ENCODE results near the gene CELF4. TPM values are rescaled to one million over a fixed set of nuclear protein-coding genes. Genes with fewer than 3 reads are reported as not detected.

The CELF4 gene
- total RNA-seq, 2 donors from 2014 or later: 1.4 TPM; not detected in 1

DNA sequence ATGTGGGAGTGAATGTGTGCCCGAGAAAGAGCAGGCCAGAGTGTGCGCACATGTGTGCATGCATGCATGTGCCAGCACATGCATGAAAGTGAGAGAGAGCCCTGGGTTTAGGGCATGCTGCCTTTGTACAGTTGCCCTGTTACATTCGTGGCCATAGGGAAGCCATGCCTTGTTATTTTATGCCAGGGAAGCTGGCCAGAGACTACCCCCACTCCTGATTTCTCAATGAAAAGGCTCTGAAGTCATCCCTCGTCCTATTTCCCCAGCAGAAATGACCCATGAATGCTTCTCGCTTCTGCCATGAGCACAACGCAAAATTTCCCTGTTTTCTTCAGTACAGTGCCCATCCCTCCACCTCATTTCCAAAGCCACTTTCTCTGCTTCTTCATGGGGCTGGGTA is 143.0 kb downstream of the CELF4 start:
- TF ChIP-seq, protein P1, sequence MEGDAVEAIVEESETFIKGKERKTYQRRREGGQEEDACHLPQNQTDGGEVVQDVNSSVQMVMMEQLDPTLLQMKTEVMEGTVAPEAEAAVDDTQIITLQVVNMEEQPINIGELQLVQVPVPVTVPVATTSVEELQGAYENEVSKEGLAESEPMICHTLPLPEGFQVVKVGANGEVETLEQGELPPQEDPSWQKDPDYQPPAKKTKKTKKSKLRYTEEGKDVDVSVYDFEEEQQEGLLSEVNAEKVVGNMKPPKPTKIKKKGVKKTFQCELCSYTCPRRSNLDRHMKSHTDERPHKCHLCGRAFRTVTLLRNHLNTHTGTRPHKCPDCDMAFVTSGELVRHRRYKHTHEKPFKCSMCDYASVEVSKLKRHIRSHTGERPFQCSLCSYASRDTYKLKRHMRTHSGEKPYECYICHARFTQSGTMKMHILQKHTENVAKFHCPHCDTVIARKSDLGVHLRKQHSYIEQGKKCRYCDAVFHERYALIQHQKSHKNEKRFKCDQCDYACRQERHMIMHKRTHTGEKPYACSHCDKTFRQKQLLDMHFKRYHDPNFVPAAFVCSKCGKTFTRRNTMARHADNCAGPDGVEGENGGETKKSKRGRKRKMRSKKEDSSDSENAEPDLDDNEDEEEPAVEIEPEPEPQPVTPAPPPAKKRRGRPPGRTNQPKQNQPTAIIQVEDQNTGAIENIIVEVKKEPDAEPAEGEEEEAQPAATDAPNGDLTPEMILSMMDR (IDR thresholded peaks at IDR 0.05): no peak
- Histone ChIP-seq H3K4me1 (no peaks in the 10 kb centered on the region), H3K9ac (ENCODE audit: low read depth in 2 of 2, low read length in 2 of 2) (no peak overlapping the region), H3K4me3 (no peak overlapping the region), H3K9me3 (no peaks in the 10 kb centered on the region), H3K27ac (no peak overlapping the region), H3K36me3 (no peaks in the 10 kb centered on the region), H3K27me3 (no peaks in the 10 kb centered on the region)
- intact Hi-C loops (cut with DNase I): no loop called here
- DNase-seq: no peak

DNA sequence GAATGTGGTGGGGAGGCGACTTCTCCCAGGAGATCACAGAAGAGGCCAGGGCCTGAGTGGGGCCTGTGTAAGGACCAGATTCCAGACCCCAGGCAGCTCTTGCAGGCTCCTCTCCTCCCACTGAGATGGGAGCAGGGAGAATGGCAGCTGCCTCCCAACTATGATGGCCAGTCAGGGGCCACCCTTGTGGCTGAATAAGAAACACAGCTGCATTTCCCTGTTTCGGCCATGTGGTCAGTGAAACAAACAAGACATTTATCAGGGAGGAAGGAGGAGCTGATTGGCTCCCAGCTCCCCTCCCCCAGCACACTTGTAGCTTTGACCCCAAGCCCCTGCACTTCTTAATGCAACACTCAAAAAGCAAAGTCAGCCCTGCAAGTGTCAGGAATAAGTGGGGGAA is 143.5 kb downstream of the CELF4 start:
- Histone ChIP-seq H3K27ac (no peak overlapping the region), H3K9ac (ENCODE audit: low read depth in 2 of 2, low read length in 2 of 2) (no peak overlapping the region), H3K9me3 (no peaks in the 10 kb centered on the region), H3K4me3 (no peak overlapping the region), H3K36me3 (no peaks in the 10 kb centered on the region), H3K4me1 (no peaks in the 10 kb centered on the region), H3K27me3 (no peaks in the 10 kb centered on the region)
- no peak for DNase-seq
- intact Hi-C loops (cut with DNase I): no loop called here
- TF ChIP-seq, protein P1 (IDR thresholded peaks at IDR 0.05): no peak

DNA sequence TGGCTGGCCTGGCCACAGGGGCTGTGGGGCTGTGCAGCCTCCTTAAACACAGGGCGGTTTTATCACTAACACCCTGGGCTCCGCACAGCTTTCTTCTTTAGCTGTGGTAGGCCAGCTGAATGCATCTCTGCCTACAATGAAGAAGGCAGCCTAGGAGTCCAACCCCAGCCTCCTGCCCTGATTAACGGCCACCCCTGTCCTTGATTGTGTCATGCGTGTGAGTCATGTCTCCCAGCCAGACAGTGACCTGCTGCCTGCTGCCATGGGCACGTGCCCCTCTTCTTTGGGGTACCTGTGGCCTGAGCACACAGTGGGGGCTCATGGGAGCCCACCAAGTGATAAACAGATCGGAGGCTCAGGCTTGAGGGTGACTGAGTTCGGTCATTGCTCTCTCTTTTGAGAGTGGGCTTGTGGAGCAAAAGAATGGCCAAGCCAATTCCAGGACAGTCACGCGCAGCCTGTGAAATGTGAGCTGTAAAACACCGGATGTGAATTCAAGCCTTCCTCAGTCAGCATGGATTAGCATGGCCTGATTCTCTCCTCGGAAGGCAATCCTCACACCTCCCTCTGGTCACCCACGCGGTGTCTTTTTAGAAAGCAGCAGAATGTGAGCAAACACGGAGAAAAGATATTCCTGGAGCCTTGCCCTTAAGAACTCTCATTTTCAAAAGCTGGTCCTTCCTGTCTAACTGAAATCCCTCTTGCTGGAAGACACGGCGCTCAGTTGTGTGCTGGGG is 144.1 kb downstream of the CELF4 start:
- Histone ChIP-seq H3K4me3 (no peak overlapping the region), H3K27ac (no peak overlapping the region), H3K9ac (ENCODE audit: low read depth in 2 of 2, low read length in 2 of 2) (no peak overlapping the region), H3K36me3 (no peaks in the 10 kb centered on the region), H3K9me3 (no peaks in the 10 kb centered on the region), H3K27me3 (no peaks in the 10 kb centered on the region), H3K4me1 (no peaks in the 10 kb centered on the region)
- intact Hi-C loops (cut with DNase I): no loop called here
- no peak for DNase-seq
- TF ChIP-seq, protein P1 (IDR thresholded peaks at IDR 0.05): no peak

DNA sequence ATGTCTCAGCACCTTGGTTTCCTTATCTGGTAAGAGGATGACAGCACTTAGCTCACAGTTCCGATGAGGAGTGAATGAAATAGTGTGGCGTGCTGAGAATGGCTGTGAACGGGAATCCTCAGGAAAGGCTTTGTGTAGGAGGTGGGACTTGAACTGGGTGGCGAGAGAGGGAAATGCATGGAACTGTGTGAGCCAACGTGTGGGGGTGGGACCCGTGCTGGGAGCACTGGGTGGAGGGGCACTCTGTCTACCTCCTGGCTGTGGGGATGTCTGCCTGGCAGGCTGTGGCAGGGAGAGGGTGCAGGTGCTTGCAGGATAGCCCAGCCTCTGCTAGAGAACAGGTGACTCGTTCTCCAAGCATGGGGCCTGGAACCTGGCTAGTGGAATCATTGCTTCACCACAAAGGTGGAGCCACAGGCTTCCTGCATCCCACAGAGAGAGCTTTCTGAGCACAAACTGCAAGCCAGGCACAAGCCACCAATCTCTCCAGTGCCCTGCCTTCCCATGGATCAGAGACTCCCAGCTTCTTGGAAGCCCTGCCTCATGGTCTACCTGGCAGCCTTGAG is 145.2 kb downstream of the CELF4 start:
- H3K9me3 ChIP-seq: no peaks in the 10 kb centered on the region
- no peak overlapping the region for H3K4me3 ChIP-seq
- intact Hi-C loops (cut with DNase I): no loop called here
- H3K27me3 ChIP-seq: no peaks in the 10 kb centered on the region
- no peaks in the 10 kb centered on the region for H3K36me3 ChIP-seq
- H3K4me1 ChIP-seq: no peaks in the 10 kb centered on the region
- TF ChIP-seq, protein P1 (IDR thresholded peaks at IDR 0.05): no peak
- no peak overlapping the region for H3K9ac ChIP-seq (ENCODE audit: low read depth in 2 of 2, low read length in 2 of 2)
- DNase-seq: no peak
- no peak overlapping the region for H3K27ac ChIP-seq

DNA sequence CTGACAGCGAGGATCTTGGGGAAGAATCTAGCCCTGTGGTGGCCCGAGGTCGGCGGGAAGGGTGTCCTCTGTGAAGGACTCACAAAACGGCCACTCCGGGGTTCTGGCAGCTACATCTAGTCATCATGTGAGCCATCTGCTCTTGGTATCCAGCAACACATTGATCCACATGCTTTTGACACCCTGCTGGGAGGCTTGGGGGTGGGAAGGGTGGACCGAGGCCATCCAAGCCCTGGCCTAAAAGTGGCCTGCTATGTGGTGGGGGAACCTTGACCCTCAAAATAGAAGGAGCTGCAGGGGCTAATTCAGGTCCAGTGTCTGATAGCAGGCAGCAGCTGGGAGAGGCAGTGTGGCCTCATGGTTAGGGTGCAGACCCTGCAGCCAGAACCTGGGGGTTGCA is 145.7 kb downstream of the CELF4 start:
- H3K27me3 ChIP-seq: no peaks in the 10 kb centered on the region
- H3K4me3 ChIP-seq: no peak overlapping the region
- H3K9me3 ChIP-seq: no peaks in the 10 kb centered on the region
- intact Hi-C loops (cut with DNase I): no loop called here
- no peak for DNase-seq
- TF ChIP-seq, protein P1 (IDR thresholded peaks at IDR 0.05): no peak
- H3K4me1 ChIP-seq: no peaks in the 10 kb centered on the region
- H3K27ac ChIP-seq: no peak overlapping the region
- no peak overlapping the region for H3K9ac ChIP-seq (ENCODE audit: low read depth in 2 of 2, low read length in 2 of 2)
- H3K36me3 ChIP-seq: no peaks in the 10 kb centered on the region

Data from colonic mucosa (tissue), 4 donors.